H1 (cell line): ENCODE data around the gene ADGRL2. TPM values are rescaled to one million over a fixed set of nuclear protein-coding genes. Genes with fewer than 3 reads are reported as not detected.

Source experiments
- ASH2L ChIP-seq: fragments of 200-600, 300-600 bp; sonication (generic); IDR thresholded peaks from one replicate; pipeline ENCODE4 v1.7.1; 2017; ENCODE audit warnings: low read length
- CBX5 ChIP-seq: fragments of 300-800, 300-1000 bp; sonication (generic); IDR thresholded peaks from 2 replicates; pipeline ENCODE4 v1.7.1; 2016; ENCODE audit warnings: antibody characterized with exemption, low read length, low read depth
- CBX8 ChIP-seq: fragments of 300-800, 300-1000 bp; sonication (generic); IDR thresholded peaks from 2 replicates; pipeline ENCODE4 v1.7.1; 2016; ENCODE audit warnings: low read depth, low read length, borderline replicate concordance
- CTBP2 ChIP-seq: IDR thresholded peaks from 2 replicates; pipeline ENCODE4 v1.7.0; 2011; ENCODE audit warnings: borderline replicate concordance, mild to moderate bottlenecking, moderate library complexity, mixed read lengths, low read length; ENCODE audit not compliant: insufficient read depth, insufficient read length
- HDAC2 ChIP-seq, 2 experiments: fragments of 300-600 bp in 1 of 2; sonication (generic) in 1 of 2; IDR thresholded peaks; 2 replicates each; pipeline ENCODE4 v1.6.1; 2011 to 2012; ENCODE audit warnings: low read depth in 2 of 2, low read length in 2 of 2, mild to moderate bottlenecking in 2 of 2, moderate library complexity in 2 of 2, borderline replicate concordance in 1 of 2, inconsistent platforms in 1 of 2
- MAFK ChIP-seq: IDR thresholded peaks from 2 replicates; pipeline ENCODE4 v1.6.1; 2012; ENCODE audit warnings: low read depth, mild to moderate bottlenecking, improper control_type of control experiment, low read length
- POU5F1 ChIP-seq: IDR thresholded peaks from 2 replicates; pipeline ENCODE4 v1.6.1; 2011; ENCODE audit warnings: low read depth, mild to moderate bottlenecking, low read length, moderate library complexity
- RAD21 ChIP-seq, 2 experiments: IDR thresholded peaks in 1 of 2; conservative IDR thresholded peaks in 1 of 2; 2 replicates each; pipeline ENCODE4 v1.6.1; 2011; ENCODE audit warnings: low read depth in 2 of 2, low read length in 2 of 2, improper control_type of control experiment in 1 of 2, inconsistent platforms in 1 of 2, mild to moderate bottlenecking in 1 of 2, moderate library complexity in 1 of 2
- RBBP5 ChIP-seq: IDR thresholded peaks from 2 replicates; pipeline ENCODE4 v1.7.1; 2012; ENCODE audit warnings: low read depth, mild to moderate bottlenecking, inconsistent platforms, low read length, moderate library complexity, borderline replicate concordance
- RXRA ChIP-seq: IDR thresholded peaks from 2 replicates; pipeline ENCODE4 v1.6.1; 2011; ENCODE audit warnings: low read depth, mild to moderate bottlenecking, low read length, moderate library complexity; ENCODE audit not compliant: insufficient read depth
- SAP30 ChIP-seq: fragments of 300-600 bp; sonication (generic); IDR thresholded peaks from 2 replicates; pipeline ENCODE4 v1.7.1; 2012; ENCODE audit warnings: low read length, moderate library complexity, mild to moderate bottlenecking, inconsistent platforms; ENCODE audit not compliant: insufficient read depth, insufficient replicate concordance
- SP1 ChIP-seq: IDR thresholded peaks from 2 replicates; pipeline ENCODE4 v1.6.1; 2011; ENCODE audit warnings: low read depth, low read length
- SP4 ChIP-seq: IDR thresholded peaks from 2 replicates; pipeline ENCODE4 v1.6.1; 2012; ENCODE audit warnings: low read length, inconsistent platforms
- TAF1 ChIP-seq: IDR thresholded peaks from 2 replicates; pipeline ENCODE4 v1.6.1; 2011; ENCODE audit warnings: mild to moderate bottlenecking, low read depth, low read length
- TAF7 ChIP-seq: optimal IDR thresholded peaks from 2 replicates; pipeline ENCODE3; 2011; ENCODE audit warnings: low read depth, mild to moderate bottlenecking, inconsistent platforms, low read length, moderate library complexity, borderline replicate concordance
- polyA plus RNA-seq, 7 experiments: library from polyadenylated mRNA; depleted of rRNA in 3 of 7; stranded (reverse) in 5 of 7; unstranded in 2 of 7; fragments of >200 nt in 5 of 7; fragments of 200-250 nt in 2 of 7; gene quantifications; 1 replicate in 5 of 7; 2 replicates in 1 of 7; 4 replicates in 1 of 7; pipeline versions ENCODE4 v1.2.1 to v1.2.3, GENCODE V29; 2011 to 2013; ENCODE audit warnings: missing spikeins in 2 of 7, mixed read lengths in 2 of 7
- total RNA-seq: library from RNA; stranded (reverse); fragmentation: NEBNext Ultra II Directional; extraction: Animal tissue kit (Norgen Biotek cat#: 25700); gene quantifications from 2 replicates; pipeline ENCODE4 v1.2.1, GENCODE V29; 2021
- TF ChIP-seq, protein P1 (sequence below): IDR thresholded peaks from 2 replicates; pipeline ENCODE4 v1.6.1; 2012; ENCODE audit warnings: inconsistent platforms
- TF ChIP-seq, protein P2 (sequence below): IDR thresholded peaks from 2 replicates; pipeline ENCODE4 v1.6.1; 2012; ENCODE audit warnings: low read length, inconsistent platforms

Gene ADGRL2
- total and polyA plus RNA-seq, 2 of the 8 experiments (the other 6 are each of a cell fraction or from before 2014, with no cell fraction given) = 113 to 124 TPM

DNA sequence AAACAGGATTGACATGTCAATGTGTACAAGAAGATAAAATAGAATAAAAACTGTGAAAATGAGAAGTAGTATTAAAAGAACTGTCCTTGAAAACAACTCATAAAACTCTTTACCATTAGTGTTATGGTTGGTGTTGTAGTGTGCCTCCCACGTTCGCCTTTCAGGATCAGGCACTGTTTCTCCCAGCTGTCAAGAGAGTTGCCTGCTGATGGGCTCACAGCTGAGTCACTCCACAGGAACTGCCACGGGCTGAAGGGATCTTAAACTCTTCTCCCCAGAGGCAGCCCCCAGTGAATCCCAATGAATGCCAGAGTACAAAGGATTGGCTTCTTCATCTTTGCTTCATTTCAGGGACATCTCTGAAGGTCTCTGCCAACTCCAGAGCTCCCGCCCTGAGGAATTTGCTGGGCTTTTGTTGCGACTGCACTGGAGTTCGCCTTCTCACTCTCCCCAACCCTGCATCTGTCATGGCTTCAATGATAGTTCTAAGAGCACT is 119.6 kb downstream of the ADGRL2 start (continued):
- TF ChIP-seq RAD21 (IDR thresholded peaks at IDR 0.05 in 1 of 2, conservative IDR thresholded peaks at IDR 0.05 in 1 of 2; ENCODE audit: low read depth in 2 of 2, low read length in 2 of 2) (peak in 1 of 2 experiments; percentile 13; a peak in 1 of 4 replicates), POU5F1 (no peak), CBX8 (no peak), RBBP5 (no peak), MAFK (peak; percentile 56; the same call in 1 of the 2 replicates), HDAC2 (IDR thresholded peaks at IDR 0.05; ENCODE audit: borderline replicate concordance in 1 of 2, low read depth in 2 of 2, low read length in 2 of 2) (peak; percentile 94 to 97), SP1 (0 out of 2 replicates have a peak, but pooled peaks have one; percentile 32), TAF7 (no peak), SP4 (0 out of 2 replicates have a peak, but pooled peaks have one; percentile 24), CBX5 (no peak), ASH2L (peak; percentile 47), RXRA (no peak), TAF1 (no peak), CTBP2 (peak; percentile 98), SAP30 (peak; percentile 84)
- TF ChIP-seq, protein P1, sequence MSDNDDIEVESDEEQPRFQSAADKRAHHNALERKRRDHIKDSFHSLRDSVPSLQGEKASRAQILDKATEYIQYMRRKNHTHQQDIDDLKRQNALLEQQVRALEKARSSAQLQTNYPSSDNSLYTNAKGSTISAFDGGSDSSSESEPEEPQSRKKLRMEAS = peak; percentile 12; the same call in 1 of the 2 replicates
- TF ChIP-seq, protein P2, sequence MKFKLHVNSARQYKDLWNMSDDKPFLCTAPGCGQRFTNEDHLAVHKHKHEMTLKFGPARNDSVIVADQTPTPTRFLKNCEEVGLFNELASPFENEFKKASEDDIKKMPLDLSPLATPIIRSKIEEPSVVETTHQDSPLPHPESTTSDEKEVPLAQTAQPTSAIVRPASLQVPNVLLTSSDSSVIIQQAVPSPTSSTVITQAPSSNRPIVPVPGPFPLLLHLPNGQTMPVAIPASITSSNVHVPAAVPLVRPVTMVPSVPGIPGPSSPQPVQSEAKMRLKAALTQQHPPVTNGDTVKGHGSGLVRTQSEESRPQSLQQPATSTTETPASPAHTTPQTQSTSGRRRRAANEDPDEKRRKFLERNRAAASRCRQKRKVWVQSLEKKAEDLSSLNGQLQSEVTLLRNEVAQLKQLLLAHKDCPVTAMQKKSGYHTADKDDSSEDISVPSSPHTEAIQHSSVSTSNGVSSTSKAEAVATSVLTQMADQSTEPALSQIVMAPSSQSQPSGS = no peak; the same call in 1 of the 2 replicates
